BLaER1 (cell line): ENCODE measurements around the gene TMEM167A.

Source experiments
- H3K27ac ChIP-seq: shearing (Covaris generic); formaldehyde crosslinking; 2 replicates; pipeline ENCODE4 v1.8.1; 2022
- H3K27me3 ChIP-seq: shearing (Covaris generic); formaldehyde crosslinking; 2 replicates; pipeline ENCODE4 v1.8.1; 2022
- H3K36me3 ChIP-seq: shearing (Covaris generic); formaldehyde crosslinking; 2 replicates; pipeline ENCODE4 v1.8.1; 2022
- H3K4me1 ChIP-seq: shearing (Covaris generic); formaldehyde crosslinking; 2 replicates; pipeline ENCODE4 v1.8.1; 2022
- H3K4me2 ChIP-seq: shearing (Covaris generic); formaldehyde crosslinking; 2 replicates; pipeline ENCODE4 v1.8.1; 2022
- H3K4me3 ChIP-seq: shearing (Covaris generic); formaldehyde crosslinking; 2 replicates; pipeline ENCODE4 v1.8.1; 2022
- H3K9ac ChIP-seq: shearing (Covaris generic); formaldehyde crosslinking; 2 replicates; pipeline ENCODE4 v1.8.1; 2022
- H3K9me3 ChIP-seq: shearing (Covaris generic); formaldehyde crosslinking; 2 replicates; pipeline ENCODE4 v1.8.1; 2022
- H4K20me1 ChIP-seq: shearing (Covaris generic); formaldehyde crosslinking; 2 replicates; pipeline ENCODE4 v1.8.1; 2022
- Cebpa-rat ChIP-seq: shearing (Covaris generic); IDR thresholded peaks from 2 replicates; pipeline ENCODE4 v1.8.1; 2022

The TMEM167A gene

DNA sequence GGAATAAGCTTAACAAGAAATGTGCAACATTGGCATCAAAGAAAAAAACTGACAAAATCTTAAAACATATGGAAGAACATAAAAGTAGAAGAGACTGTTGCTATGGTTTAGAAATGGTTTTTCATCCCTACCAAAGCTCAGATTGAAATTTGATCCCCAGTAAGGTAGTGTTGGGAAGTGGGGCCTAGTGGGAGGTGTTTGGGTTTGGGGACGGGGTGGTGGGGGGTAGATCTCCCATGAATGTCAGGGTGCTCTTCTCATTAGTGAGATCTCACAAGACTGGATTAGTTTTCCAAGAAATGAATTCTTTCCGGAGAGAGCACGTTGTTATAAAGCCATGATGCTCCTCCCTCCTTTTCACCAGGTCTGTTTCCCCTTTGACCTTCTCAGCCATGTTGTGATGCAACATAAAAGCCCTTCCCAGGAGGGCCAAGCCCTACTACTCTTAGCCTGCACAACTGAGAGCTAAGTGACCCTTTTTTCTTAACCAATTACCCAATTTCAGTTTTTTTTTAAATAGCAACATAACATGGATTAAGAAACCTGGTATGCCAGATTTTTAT, 10.6 kb downstream of the TMEM167A start:
- Histone ChIP-seq H3K36me3 (peaks cover 34% of the 10 kb centered on the region), H4K20me1 (peaks cover 81% of the 10 kb centered on the region), H3K4me2 (no peak overlapping the region), H3K4me3 (no peak overlapping the region), H3K27me3 (no peaks in the 10 kb centered on the region), H3K4me1 (no peaks in the 10 kb centered on the region), H3K9me3 (no peaks in the 10 kb centered on the region; the same call in 1 of the 2 replicates), H3K9ac (no peak overlapping the region), H3K27ac (no peak overlapping the region)
- no peak for TF ChIP-seq Cebpa-rat

DNA sequence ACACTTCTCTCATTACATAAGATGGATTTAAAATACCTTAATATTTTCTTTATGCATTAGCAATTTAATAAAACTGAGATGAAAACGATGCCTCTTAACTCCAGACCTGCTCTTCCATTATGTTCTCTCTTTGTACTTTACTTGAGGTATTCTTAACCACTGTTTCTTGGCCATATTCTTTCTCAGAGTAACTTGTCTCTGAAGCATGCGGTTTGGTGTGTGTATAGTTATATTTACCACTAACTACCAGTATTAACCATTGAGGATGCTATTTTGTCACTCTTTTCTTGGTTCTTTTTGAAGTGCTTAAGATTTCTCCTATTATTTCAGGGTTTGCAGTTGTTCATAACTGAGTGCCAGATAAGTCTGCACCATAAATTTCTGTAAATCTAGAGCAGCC, 17.9 kb downstream of the TMEM167A start:
- Histone ChIP-seq H3K9me3 (no peaks in the 10 kb centered on the region; the same call in 1 of the 2 replicates), H3K4me3 (no peak overlapping the region), H3K9ac (no peak overlapping the region), H3K4me2 (peak overlapping the region; percentile 57), H3K27me3 (no peaks in the 10 kb centered on the region), H4K20me1 (peaks cover 27% of the 10 kb centered on the region; the same call in 1 of the 2 replicates), H3K4me1 (peaks cover 16% of the 10 kb centered on the region), H3K27ac (no peak overlapping the region), H3K36me3 (peaks cover 64% of the 10 kb centered on the region)
- TF ChIP-seq Cebpa-rat = no peak

DNA sequence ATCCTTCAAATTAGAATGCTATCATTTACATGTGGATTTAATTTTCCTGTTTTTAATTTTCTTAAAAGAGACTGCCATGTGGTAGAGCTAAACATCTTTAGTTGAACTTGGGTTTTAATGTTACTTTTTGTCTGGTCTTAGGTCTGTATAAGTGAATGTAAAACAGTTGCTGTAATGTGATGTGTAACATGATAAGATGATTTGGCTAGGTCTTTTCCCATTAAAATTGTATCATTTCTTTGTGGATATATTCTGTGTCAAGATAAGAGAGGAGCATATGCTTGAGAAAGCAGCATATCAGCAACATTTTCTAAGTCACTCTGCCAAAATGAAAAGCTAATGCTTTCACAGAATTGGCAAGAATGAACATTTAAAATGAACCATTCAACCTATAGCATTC, 18.5 kb downstream of the TMEM167A start:
- Histone ChIP-seq H3K27ac (no peak overlapping the region), H3K4me1 (peaks cover 16% of the 10 kb centered on the region), H3K4me3 (no peak overlapping the region), H3K9ac (no peak overlapping the region), H3K9me3 (no peaks in the 10 kb centered on the region), H3K4me2 (peak overlapping the region; percentile 57; the same call in 1 of the 2 replicates), H3K36me3 (peaks cover 66% of the 10 kb centered on the region), H4K20me1 (peaks cover 24% of the 10 kb centered on the region; the same call in 1 of the 2 replicates), H3K27me3 (no peaks in the 10 kb centered on the region)
- no peak for TF ChIP-seq Cebpa-rat

- H3K27me3 ChIP-seq = no peaks in the 10 kb centered on the region
- H3K9ac ChIP-seq = no peak overlapping the region
- peaks cover 16% of the 10 kb centered on the region for H3K4me1 ChIP-seq
- H3K27ac ChIP-seq = no peak overlapping the region
- H3K4me3 ChIP-seq = no peak overlapping the region
- H3K9me3 ChIP-seq = no peaks in the 10 kb centered on the region
- peaks cover 14% of the 10 kb centered on the region; the same call in 1 of the 2 replicates for H4K20me1 ChIP-seq
- TF ChIP-seq Cebpa-rat = no peak
- H3K4me2 ChIP-seq = no peak overlapping the region
- H3K36me3 ChIP-seq = peaks cover 64% of the 10 kb centered on the region
Observed at GRCh38 chr5:83055166-83055565, 22.0 kb downstream of the TMEM167A start.

DNA sequence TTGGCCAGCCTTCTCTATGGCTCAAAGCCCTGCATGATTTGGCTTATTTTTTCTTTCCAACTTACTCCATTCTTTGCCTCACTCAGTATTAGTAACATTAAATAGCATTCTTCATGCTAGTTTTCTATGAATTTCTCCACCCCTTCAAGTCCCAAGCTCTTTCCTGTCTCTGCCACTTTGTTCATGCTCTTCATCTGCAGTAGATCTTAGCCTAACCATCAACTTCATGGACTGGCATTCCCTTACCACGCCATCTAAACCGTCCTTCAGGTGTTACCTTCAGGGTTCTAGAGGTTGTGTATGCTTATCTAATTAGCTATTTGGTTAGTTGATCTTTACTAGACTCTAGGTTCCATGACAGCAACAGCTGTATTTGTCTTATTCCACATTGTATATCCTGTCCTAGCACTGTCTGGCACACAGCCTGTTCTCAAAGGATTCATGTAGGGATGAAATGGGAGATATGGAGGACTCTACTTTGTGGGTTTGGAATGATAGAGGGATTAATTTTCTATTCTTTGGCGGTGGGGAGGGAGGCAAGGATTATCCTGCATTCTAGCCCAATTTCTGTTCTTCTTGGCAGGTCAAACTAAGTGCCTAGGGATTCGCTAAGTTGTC, 26.4 kb downstream of the TMEM167A start:
- Histone ChIP-seq H3K36me3 (peaks cover 52% of the 10 kb centered on the region), H3K9me3 (no peaks in the 10 kb centered on the region)
- TF ChIP-seq Cebpa-rat = no peak

GRCh38 chr5:83049370-83049885, 27.8 kb downstream of the TMEM167A start:
- H3K27me3 ChIP-seq = no peaks in the 10 kb centered on the region
- H3K4me2 ChIP-seq = no peak overlapping the region
- H3K4me3 ChIP-seq = no peak overlapping the region
- no peaks in the 10 kb centered on the region for H4K20me1 ChIP-seq
- H3K9ac ChIP-seq = no peak overlapping the region
- H3K27ac ChIP-seq = no peak overlapping the region
- H3K4me1 ChIP-seq = no peaks in the 10 kb centered on the region
- peaks cover 42% of the 10 kb centered on the region for H3K36me3 ChIP-seq
- no peaks in the 10 kb centered on the region for H3K9me3 ChIP-seq
- no peak for TF ChIP-seq Cebpa-rat

More for the DNA sequence above, 26.4 kb downstream of the TMEM167A start:
- Histone ChIP-seq H3K27ac (no peak overlapping the region), H3K4me1 (no peaks in the 10 kb centered on the region), H3K4me3 (no peak overlapping the region), H3K9ac (no peak overlapping the region), H3K4me2 (no peak overlapping the region), H4K20me1 (no peaks in the 10 kb centered on the region), H3K27me3 (no peaks in the 10 kb centered on the region)

GRCh38 chr5:83048811-83049210, 28.4 kb downstream of the TMEM167A start:
- Histone ChIP-seq H4K20me1 (no peaks in the 10 kb centered on the region), H3K9ac (no peak overlapping the region), H3K27me3 (no peaks in the 10 kb centered on the region), H3K4me2 (no peak overlapping the region), H3K4me3 (no peak overlapping the region), H3K9me3 (no peaks in the 10 kb centered on the region), H3K36me3 (peaks cover 36% of the 10 kb centered on the region), H3K27ac (no peak overlapping the region), H3K4me1 (no peaks in the 10 kb centered on the region)
- no peak for TF ChIP-seq Cebpa-rat

DNA sequence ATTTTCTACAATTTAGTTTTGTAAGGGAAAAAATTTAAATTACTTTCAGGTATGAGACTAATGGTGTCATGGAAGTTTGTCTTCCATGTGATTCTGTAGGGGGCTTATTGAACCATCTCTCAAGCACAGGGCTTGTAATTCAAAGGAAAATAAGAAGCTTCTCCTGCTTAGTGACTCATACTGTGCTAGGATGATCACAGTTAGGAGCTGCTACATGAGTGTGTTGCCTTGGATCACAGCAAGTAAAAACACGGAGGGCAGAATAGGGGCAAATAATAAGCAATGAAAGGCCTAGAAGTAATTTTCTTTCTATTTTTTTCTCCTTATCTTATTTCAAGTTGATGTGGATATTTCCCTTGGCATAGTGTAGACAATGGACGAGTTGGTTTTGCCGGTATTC, 28.9 kb downstream of the TMEM167A start:
- H3K36me3 ChIP-seq = peaks cover 32% of the 10 kb centered on the region
- no peak overlapping the region for H3K9ac ChIP-seq
- no peaks in the 10 kb centered on the region for H3K4me1 ChIP-seq
- H3K27me3 ChIP-seq = no peaks in the 10 kb centered on the region
- no peaks in the 10 kb centered on the region for H4K20me1 ChIP-seq
- no peak overlapping the region for H3K27ac ChIP-seq
- H3K4me3 ChIP-seq = no peak overlapping the region
- TF ChIP-seq Cebpa-rat = no peak
- no peaks in the 10 kb centered on the region for H3K9me3 ChIP-seq
- H3K4me2 ChIP-seq = no peak overlapping the region

- no peak for TF ChIP-seq Cebpa-rat
- Histone ChIP-seq H3K9me3 (no peaks in the 10 kb centered on the region), H3K9ac (no peak overlapping the region), H3K4me1 (no peaks in the 10 kb centered on the region), H3K4me2 (no peak overlapping the region), H3K27ac (no peak overlapping the region), H3K4me3 (no peak overlapping the region), H3K36me3 (peaks cover 7% of the 10 kb centered on the region), H3K27me3 (no peaks in the 10 kb centered on the region), H4K20me1 (no peaks in the 10 kb centered on the region)
Observed at GRCh38 chr5:83044926-83045325, 32.3 kb downstream of the TMEM167A start.

DNA sequence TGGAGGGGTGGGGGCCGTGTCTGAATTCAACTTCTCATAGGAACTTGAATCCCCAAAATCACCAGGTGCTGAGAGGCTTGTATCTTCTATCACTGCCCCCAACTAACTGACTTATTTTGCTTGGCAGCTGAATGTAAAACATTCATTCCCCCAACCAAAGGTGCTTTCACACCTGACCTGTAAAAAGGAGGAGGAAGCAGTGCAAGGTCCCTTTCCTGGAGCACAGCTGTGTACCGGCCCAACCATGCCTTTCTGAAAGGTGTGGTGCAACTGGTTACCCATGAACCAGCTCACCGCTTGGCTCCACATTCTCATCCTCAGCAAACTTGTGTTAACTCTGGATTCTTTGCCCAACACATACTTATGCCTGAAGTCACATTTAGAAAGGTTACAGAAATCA, 34.7 kb downstream of the TMEM167A start:
- no peaks in the 10 kb centered on the region for H3K4me1 ChIP-seq
- H3K4me2 ChIP-seq = no peak overlapping the region
- H3K27me3 ChIP-seq = no peaks in the 10 kb centered on the region
- TF ChIP-seq Cebpa-rat = no peak
- H3K9ac ChIP-seq = no peak overlapping the region
- H3K27ac ChIP-seq = no peak overlapping the region
- no peak overlapping the region for H3K4me3 ChIP-seq
- no peaks in the 10 kb centered on the region for H4K20me1 ChIP-seq
- H3K9me3 ChIP-seq = no peaks in the 10 kb centered on the region
- H3K36me3 ChIP-seq = no peaks in the 10 kb centered on the region
